ENCODE measurements around the gene DNAH2. TPM values are rescaled to one million over a fixed set of nuclear protein-coding genes. Genes with fewer than 3 reads are reported as not detected.

The DNAH2 gene
- total and polyA plus RNA-seq, 2 of the 4 experiments (the other 2 are of a cell fraction), result under 0.01 to 0.02 TPM

GRCh38 chr17:7803981-7804380, 86.4 kb downstream of the DNAH2 start:
- Histone ChIP-seq H2BK15ac (ENCODE audit: low read depth, low read length) (no peak overlapping the region), H3K14ac (replicated peaks; ENCODE audit: low read depth, low read length) (no peak overlapping the region), H3K27ac (ENCODE audit: insufficient read depth, low read length) (no peak overlapping the region), H4K91ac (ENCODE audit: insufficient read depth, low read depth, low read length) (no peak overlapping the region), H3K79me1 (ENCODE audit: low read depth in 1 of 2, low read length in 2 of 2) (no peaks in the 10 kb centered on the region), H2AK9ac (replicated peaks; ENCODE audit: low read depth, low read length, poor library complexity) (no peak overlapping the region), H3K4me3 (ENCODE audit: insufficient read depth, low read depth, low read length) (no peak overlapping the region), H3K23ac (ENCODE audit: low read depth, low read length) (no peak overlapping the region), H2BK20ac (ENCODE audit: low read depth, low read length) (no peak overlapping the region), H2AFZ (replicated peaks; ENCODE audit: low read length, poor library complexity) (peak overlapping the region; percentile 44), H3K4me1 (ENCODE audit: control insufficient read depth, insufficient read depth, low read length) (no peaks in the 10 kb centered on the region), H3K9ac (ENCODE audit: low read depth, low read length) (no peak overlapping the region), H2BK5ac (ENCODE audit: low read depth, low read length, poor library complexity, severe bottlenecking) (no peak overlapping the region), H3K4ac (ENCODE audit: low read depth, low read length) (no peak overlapping the region), H3K27me3 (ENCODE audit: control insufficient read depth, insufficient read depth, low read length) (peaks cover 16% of the 10 kb centered on the region), H3K18ac (ENCODE audit: low read depth, low read length) (no peak overlapping the region), H4K5ac (ENCODE audit: low read depth, low read length) (no peak overlapping the region), H3K36me3 (ENCODE audit: control insufficient read depth, insufficient read depth, low read length) (no peaks in the 10 kb centered on the region), H2BK120ac (ENCODE audit: low read depth, low read length) (no peak overlapping the region), H3K4me2 (ENCODE audit: low read depth, low read length) (no peak overlapping the region), H3K9me3 (ENCODE audit: control insufficient read depth, insufficient read depth, low read length) (no peaks in the 10 kb centered on the region), H4K8ac (ENCODE audit: low read depth in 2 of 2, low read length in 2 of 2) (no peak overlapping the region), H2AK5ac (ENCODE audit: low read depth, low read length) (no peak overlapping the region), H3K9me1 (ENCODE audit: insufficient read depth, low read length) (no peaks in the 10 kb centered on the region), H3K56ac (ENCODE audit: extremely low read depth, insufficient read depth, low read length) (no peak overlapping the region), H4K20me1 (ENCODE audit: insufficient read depth, low read length) (no peaks in the 10 kb centered on the region; the same call in 1 of the 2 replicates)
- no TSS peak for BruUV-seq (replicated peaks)
- POLR2A ChIA-PET (ENCODE audit: unreplicated experiment), result no interaction called here
- WGBS, 2 experiments (ENCODE audit: extremely low coverage in 2 of 2, insufficient read length in 1 of 2), result no CpG with 5 or more reads among the region's 13 CpGs
- intact Hi-C loops (cut with micrococcal nuclease), result no loop called here
- no peak for ATAC-seq (ENCODE audit: low read depth)
- dilution Hi-C loops (cut with HindIII; ENCODE audit: low sequenced_read_pairs, unreplicated experiment), result no loop called here
- TF ChIP-seq NFE2L2 (IDR thresholded peaks at IDR 0.05; ENCODE audit: low read depth, low read length) (no peak), USF2 (IDR thresholded peaks at IDR 0.05; ENCODE audit: low read depth, low read length) (no peak), POLR2A (IDR thresholded peaks at IDR 0.05; ENCODE audit: low read depth, low read length) (no peak), MXI1 (IDR thresholded peaks at IDR 0.05; ENCODE audit: borderline replicate concordance, low read depth, low read length) (no peak), RAD21 (IDR thresholded peaks at IDR 0.05; ENCODE audit: low read length) (no peak), RFX5 (IDR thresholded peaks at IDR 0.05; ENCODE audit: low read depth, low read length) (no peak), CEBPB (IDR thresholded peaks at IDR 0.05; ENCODE audit: low read depth, low read length) (no peak), FOS (IDR thresholded peaks at IDR 0.05; ENCODE audit: low read depth, low read length) (no peak), RCOR1 (IDR thresholded peaks at IDR 0.05; ENCODE audit: insufficient replicate concordance, low read length) (no peak), BHLHE40 (IDR thresholded peaks at IDR 0.05; ENCODE audit: low read depth, low read length) (no peak), CHD1 (IDR thresholded peaks at IDR 0.05; ENCODE audit: low read depth, low read length) (no peak), MAFK (IDR thresholded peaks at IDR 0.05; ENCODE audit: low read depth, low read length) (no peak)
- in situ Hi-C loops (cut with MboI; ENCODE audit: low sequenced_read_pairs), result no loop called here
- DNase-seq, result no peak
- CTCF ChIA-PET, result no interaction called here
